HG02885 (cell line): ENCODE data around the gene ABI2.
"Not testable (repeated sequence)": the region's sequence is repeated elsewhere in the genome, so short reads cannot be mapped to it uniquely, and the experiment has no call there.

ENCODE experiments used
- ATAC-seq: cut with Tn5 transposase; IDR thresholded peaks from one replicate; pipeline ENCODE4 v1.9.1; 2021; ENCODE audit warnings: mild to moderate bottlenecking; ENCODE audit not compliant: unreplicated experiment, poor library complexity

Gene ABI2

DNA sequence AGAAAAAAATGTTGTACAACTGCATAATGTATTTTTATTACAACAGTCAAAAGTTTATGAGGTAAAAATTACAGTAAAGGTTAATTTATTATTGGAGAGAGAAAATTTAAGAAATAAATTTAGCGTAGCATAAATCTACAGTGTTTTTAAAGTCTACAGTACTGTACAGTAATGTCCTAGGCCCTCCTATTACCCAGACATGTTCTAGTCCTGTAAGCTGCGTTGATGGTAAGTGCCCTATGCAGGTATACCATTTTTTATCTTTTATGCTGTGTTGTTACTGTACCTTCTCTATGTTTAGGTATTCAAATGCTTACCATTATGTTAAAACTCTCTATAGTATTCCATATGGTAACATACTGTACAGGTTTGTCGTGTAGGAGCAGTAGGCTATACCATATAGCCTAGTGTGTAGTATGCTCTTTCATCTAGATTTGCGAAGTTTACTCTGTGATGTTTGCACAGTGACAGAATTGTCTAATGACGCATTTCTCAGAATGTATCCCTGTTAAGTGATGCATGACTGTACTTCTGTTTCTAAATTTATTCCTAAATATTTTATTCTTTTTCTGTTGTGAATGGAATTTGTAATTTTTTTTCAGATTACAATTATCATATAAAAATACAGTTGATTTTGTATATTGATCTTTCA, 24.5 kb downstream of the ABI2 start:
- no peak for ATAC-seq

DNA sequence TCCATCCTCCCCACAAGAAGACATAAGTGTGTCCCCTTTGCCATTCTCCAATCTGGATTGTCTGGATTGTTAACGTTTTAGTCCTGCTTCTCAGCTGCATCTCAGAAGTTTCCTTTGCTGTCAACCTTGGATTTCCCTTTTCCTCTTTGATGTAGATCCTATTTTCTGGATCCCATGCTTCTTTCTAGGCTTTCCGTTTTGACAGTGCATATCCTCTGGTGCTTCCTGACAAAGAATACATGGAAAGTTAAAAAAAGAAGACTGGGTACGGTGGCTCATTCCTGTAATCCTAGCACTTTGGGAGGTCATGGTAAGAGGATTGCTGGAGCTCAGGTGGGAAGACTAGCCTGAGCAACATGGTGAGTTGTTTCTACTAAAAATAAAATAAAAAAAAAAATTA, 26.8 kb downstream of the ABI2 start:
- no peak for ATAC-seq

DNA sequence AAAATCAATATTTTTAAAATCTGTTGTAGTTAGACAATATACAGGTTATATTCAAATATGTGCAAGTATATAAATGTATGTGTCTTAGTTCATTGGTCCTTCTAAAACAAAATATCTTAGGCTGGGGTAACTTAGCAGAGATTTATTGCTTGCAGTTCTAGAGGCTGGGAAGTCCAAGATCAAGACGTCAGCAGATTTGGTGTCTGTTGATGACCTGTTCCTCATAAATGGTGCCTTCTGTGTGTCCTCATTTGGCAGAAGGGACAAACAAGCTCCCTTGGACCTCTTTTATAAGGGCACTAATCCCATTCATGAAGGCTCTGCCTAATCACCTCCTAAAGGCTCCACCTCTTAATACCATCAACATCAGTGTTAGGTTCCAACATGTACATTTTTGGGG, 31.3 kb downstream of the ABI2 start:
- ATAC-seq = no peak

- no peak for ATAC-seq
Observed at GRCh38 chr2:203360833-203361430, 32.7 kb downstream of the ABI2 start.

- ATAC-seq = no peak
Observed at GRCh38 chr2:203361495-203361894, 33.3 kb downstream of the ABI2 start.

- ATAC-seq = no peak
Observed at GRCh38 chr2:203361922-203362321, 33.7 kb downstream of the ABI2 start.

DNA sequence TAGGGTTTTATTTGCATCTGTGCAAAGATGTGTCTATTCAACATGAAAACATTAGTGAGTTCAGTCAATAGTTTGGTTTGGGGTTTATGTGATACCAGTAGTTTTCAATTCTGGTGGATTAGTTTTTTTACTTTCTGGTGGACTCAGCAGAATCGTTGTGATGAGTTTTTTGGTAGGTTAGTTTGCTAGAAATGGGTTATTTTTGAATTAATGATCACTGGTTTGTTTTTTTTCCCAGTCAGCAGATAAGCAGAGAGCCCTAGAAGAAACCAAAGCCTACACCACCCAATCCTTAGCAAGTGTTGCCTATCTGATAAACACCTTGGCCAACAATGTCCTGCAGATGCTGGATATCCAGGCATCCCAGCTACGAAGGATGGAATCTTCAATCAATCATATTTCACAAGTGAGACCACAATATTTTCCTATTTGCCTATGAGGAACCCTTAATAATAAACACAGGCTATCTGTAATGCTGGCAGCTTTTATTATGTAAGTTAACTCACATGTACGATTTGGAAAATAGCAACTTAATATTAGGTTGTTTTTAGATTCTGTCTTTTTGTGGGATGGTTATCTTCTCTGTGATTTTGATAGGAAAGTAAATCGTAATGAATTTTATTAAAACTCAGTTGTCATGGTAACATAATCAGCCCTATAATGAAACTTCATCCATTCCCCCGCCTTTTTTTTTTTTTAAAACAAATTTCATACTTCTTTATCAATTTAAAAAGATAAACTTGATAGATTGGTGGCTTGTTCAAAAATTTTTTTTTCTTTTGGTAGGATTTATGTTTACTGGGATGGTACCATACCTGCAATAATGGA, 38.7 kb downstream of the ABI2 start:
- ATAC-seq = no peak

DNA sequence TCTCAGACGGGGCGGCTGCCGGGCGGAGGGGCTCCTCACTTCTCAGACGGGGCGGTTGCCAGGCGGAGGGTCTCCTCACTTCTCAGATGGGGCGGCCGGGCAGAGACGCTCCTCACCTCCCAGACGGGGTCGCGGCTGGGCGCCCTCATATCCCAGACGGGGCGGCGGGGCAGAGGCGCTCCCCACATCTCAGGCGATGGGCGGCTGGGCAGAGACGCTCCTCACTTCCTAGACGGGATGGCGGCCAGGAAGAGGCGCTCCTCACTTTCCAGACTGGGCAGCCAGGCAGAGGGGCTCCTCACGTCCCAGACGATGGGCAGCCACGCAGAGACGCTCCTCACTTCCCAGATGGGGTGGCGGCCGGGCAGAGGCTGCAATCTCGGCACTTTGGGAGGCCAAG, 44.5 kb downstream of the ABI2 start:
- not testable (repeated sequence) for ATAC-seq

- no peak for ATAC-seq
Observed at GRCh38 chr2:203376173-203376572, 48.0 kb downstream of the ABI2 start.

DNA sequence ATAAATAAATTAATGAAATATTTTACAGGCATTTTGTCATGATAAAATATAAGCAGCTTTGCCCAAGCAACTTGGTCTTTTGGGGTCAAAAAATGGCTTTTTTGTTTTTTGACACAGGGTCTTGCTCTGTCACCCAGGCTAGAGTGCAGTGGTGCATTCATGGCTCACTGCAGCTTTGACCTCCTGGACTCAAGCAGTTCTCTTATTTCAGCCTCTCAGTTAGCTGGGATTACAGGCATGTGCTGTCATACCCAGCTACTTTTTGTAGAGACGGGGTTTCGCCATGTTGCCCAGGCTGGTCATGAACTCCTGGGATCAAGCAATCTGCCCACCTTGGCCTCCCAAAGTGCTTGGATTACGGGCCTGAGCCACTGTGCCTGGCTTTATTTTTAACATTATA, 51.0 kb downstream of the ABI2 start:
- ATAC-seq = no peak

GRCh38 chr2:203383038-203383437, 54.8 kb downstream of the ABI2 start:
- ATAC-seq = no peak

GRCh38 chr2:203388153-203388552, 60.0 kb downstream of the ABI2 start:
- not testable (repeated sequence) for ATAC-seq

DNA sequence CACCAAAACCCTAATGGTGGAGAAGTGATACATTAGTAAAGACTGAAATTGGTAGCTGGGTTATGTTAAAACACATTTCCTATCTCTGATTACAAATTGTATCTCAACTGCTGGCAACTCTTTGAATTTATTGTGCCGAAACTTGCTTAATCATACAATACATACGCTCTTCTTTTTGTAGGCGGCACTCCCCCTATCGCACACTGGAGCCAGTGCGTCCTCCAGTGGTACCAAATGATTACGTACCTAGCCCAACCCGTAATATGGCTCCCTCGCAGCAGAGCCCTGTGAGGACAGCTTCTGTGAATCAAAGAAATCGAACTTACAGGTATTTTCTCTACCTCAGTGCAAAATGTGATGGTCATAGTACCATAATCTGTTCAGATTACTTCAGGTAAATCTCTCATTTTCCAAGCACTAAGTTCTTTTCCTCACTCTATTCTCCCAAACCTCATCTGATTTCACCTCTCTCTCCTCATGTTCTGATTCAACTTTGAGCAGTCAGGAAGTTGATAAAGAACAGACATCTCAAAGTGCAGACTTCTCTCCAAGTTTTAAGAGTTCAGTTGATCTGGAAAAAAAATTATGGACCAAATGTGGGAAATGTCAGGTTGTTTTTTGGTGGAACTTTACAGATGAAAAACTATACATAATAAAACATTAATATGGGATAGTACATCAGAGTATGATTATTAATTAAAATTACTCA, 66.5 kb downstream of the ABI2 start:
- no peak for ATAC-seq

- no peak for ATAC-seq
Observed at GRCh38 chr2:203395858-203396257, 67.7 kb downstream of the ABI2 start.

DNA sequence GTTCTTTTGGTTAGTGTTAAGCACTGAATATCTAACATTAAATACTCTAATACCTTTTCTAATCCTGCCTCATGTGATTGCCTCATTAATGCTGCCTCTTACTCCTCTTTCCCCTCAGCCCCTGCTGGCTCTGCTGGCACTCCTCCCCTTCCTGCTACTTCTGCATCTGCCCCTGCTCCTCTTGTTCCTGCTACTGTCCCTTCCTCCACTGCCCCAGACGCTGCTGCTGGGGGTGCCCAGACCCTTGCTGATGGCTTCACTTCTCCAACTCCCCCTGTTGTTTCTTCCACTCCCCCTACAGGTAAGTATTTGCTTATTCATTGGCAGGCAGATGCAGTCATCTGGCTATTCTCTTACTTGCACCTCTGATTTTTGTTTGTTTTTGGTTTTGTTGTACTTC, 68.5 kb downstream of the ABI2 start:
- ATAC-seq = no peak

DNA sequence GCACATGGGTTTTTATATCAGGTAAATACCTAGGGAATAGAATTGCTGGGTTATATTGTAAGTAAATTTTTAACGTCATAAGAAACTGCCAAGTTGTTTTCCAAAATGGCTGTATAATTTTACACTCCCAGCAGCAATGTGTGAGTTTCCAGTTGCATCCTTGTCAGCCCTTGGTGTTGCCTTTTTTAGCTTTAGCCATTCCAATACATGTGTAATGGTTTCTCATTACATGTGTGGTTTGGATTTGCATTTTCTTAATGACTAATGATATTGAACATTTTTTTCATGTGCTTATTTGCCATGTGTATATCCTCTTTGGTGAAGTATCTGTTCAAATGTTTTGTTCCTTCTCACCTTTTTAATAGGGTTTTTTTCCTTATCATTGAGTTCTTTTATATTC, 70.8 kb downstream of the ABI2 start:
- ATAC-seq = no peak

GRCh38 chr2:203400805-203401585, 72.8 kb downstream of the ABI2 start:
- no peak for ATAC-seq

DNA sequence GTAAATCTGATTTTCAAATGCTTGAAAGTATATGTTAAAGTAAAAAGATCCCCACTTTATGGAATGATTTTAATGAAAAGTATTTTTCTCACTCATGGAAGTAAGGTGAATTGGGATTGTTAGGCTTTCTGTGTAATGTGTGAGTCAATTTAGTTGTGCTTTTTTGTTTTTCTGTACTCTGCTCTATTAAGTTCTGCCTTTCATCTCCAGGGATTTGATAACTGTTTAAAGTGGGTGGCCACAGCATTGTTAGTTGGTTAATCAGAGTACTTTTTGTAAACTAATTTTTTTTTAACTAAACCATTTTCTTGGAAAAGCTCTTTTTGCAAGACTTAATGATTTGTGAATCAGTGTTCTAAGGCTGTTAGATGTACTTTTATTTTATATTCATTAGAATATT, 76.8 kb downstream of the ABI2 start:
- ATAC-seq = no peak

GRCh38 chr2:203407496-203407895, 79.3 kb downstream of the ABI2 start:
- no peak for ATAC-seq
